Measurements from ENCODE around the gene RNASE12. TPM values are rescaled to one million over a fixed set of nuclear protein-coding genes. Genes with fewer than 3 reads are reported as not detected.
"Not testable (repeated sequence)": the region's sequence is repeated elsewhere in the genome, so short reads cannot be mapped to it uniquely, and the experiment has no call there.

The RNASE12 gene
- total and polyA plus RNA-seq, 2 experiments from 2014 or later = not detected

DNA sequence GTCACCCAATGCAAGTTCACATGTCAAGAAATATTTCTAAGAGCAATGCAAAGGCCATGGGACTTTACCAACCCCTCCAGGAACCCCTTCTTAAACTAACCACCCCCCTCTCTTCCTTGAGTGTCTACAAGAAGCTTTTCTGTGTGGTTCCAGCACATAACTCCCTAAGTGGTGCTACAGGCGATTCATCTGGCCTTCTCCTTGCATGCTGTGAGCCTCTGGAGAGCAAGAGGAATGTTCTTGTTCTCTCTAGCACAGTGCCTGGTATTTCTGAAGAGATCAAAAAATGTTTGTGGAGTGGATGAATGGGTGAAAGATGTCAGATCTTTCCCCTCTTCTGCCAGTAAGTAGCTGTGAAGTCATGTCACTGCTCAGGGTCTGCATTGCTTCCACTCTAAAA lies 5.9 kb upstream of the RNASE12 start:
- Histone ChIP-seq H3F3A (ENCODE audit: insufficient read depth) (no peaks in the 10 kb centered on the region), H2AFZ (no peak overlapping the region), H3K9me2 (ENCODE audit: insufficient read depth) (no peaks in the 10 kb centered on the region), H3K4me1 (ENCODE audit: insufficient read depth) (no peaks in the 10 kb centered on the region), H3K4me3 (no peak overlapping the region), H3K36me3 (ENCODE audit: low read depth) (no peaks in the 10 kb centered on the region), H4K20me1 (ENCODE audit: insufficient read depth) (no peaks in the 10 kb centered on the region), H3K27me3 (replicated peaks; ENCODE audit: insufficient read depth) (peaks cover 11% of the 10 kb centered on the region; the same call in 1 of the 2 replicates), H3K9ac (no peak overlapping the region), H3K27ac (no peak overlapping the region), H3K9me3 (ENCODE audit: low read depth) (no peaks in the 10 kb centered on the region), H3K4me2 (ENCODE audit: unreplicated experiment) (no peak overlapping the region), H3K79me2 (ENCODE audit: insufficient read depth) (no peaks in the 10 kb centered on the region)
- in situ Hi-C loops (cut with MboI) = no loop called here
- no peak for DNase-seq
- TF ChIP-seq EZH2 (IDR thresholded peaks at IDR 0.05; ENCODE audit: insufficient read depth, poor library complexity, severe bottlenecking) (no peak), EZH2phosphoT487 (IDR thresholded peaks at IDR 0.05; ENCODE audit: insufficient read depth, low read depth) (no peak)
- 11 to 25% methylated on average over 1 of the region's 1 CpG for WGBS, 2 experiments (ENCODE audit: low coverage in 1 of 2, low lambda C conversion rate in 2 of 2, missing lambda C conversion rate in 2 of 2)

- H4K20me1 ChIP-seq (ENCODE audit: insufficient read depth); H3F3A ChIP-seq (ENCODE audit: insufficient read depth); H3K79me2 ChIP-seq (ENCODE audit: insufficient read depth); H3K36me3 ChIP-seq (ENCODE audit: low read depth); H3K4me1 ChIP-seq (ENCODE audit: insufficient read depth); H3K4me2 ChIP-seq (ENCODE audit: unreplicated experiment); H3K9ac ChIP-seq; H3K4me3 ChIP-seq; H3K9me2 ChIP-seq (ENCODE audit: insufficient read depth); DNase-seq; H3K9me3 ChIP-seq (ENCODE audit: low read depth); H2AFZ ChIP-seq; H3K27ac ChIP-seq; in situ Hi-C loops (cut with MboI): not testable (repeated sequence)
- H3K27me3 ChIP-seq (replicated peaks; ENCODE audit: insufficient read depth) = peaks cover 15% of the 10 kb centered on the region; the same call in 1 of the 2 replicates
- WGBS, 2 experiments (ENCODE audit: low coverage in 1 of 2, low lambda C conversion rate in 2 of 2, missing lambda C conversion rate in 2 of 2) = 83 to 87% methylated on average over 3 of the region's 3 CpGs
Measured at GRCh38 chr14:20595726-20596125, 4.5 kb upstream of the RNASE12 start.

DNA sequence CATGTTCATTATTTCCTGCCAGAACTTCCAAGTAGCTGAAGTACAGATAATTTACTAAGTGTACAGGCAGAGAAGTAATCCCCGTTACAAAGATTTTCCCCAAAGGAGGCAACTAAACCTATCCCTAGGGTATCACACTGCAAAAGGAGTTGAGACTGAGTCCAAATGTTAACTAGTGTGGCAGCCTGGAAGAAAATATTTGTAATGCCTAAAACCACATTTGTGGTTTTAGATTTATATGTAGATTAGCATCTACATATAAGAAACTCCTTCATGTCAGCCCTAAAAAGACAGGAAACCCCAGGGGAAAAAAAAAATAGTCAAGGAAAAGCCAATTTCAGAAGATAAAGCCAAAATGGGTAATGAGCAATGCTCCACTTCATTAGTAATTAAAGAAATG lies 1.4 kb upstream of the RNASE12 start:
- Histone ChIP-seq H4K20me1 (ENCODE audit: insufficient read depth) (no peaks in the 10 kb centered on the region), H3K36me3 (ENCODE audit: low read depth) (no peaks in the 10 kb centered on the region), H2AFZ (no peak overlapping the region), H3K9me3 (ENCODE audit: low read depth) (no peaks in the 10 kb centered on the region), H3K4me2 (ENCODE audit: unreplicated experiment) (no peak overlapping the region), H3K4me1 (ENCODE audit: insufficient read depth) (no peaks in the 10 kb centered on the region), H3K27ac (no peak overlapping the region), H3K27me3 (replicated peaks; ENCODE audit: insufficient read depth) (peaks cover 11% of the 10 kb centered on the region), H3K4me3 (no peak overlapping the region), H3K79me2 (ENCODE audit: insufficient read depth) (no peaks in the 10 kb centered on the region), H3K9me2 (ENCODE audit: insufficient read depth) (no peaks in the 10 kb centered on the region), H3F3A (ENCODE audit: insufficient read depth) (no peaks in the 10 kb centered on the region), H3K9ac (no peak overlapping the region)
- no peak for TF ChIP-seq EZH2phosphoT487 (IDR thresholded peaks at IDR 0.05; ENCODE audit: insufficient read depth, low read depth)
- no peak for TF ChIP-seq EZH2 (IDR thresholded peaks at IDR 0.05; ENCODE audit: insufficient read depth, poor library complexity, severe bottlenecking)
- WGBS, 2 experiments (ENCODE audit: low coverage in 1 of 2, low lambda C conversion rate in 2 of 2, missing lambda C conversion rate in 2 of 2) = 37 to 46% methylated on average over 1 of the region's 1 CpG
- no peak for DNase-seq
- in situ Hi-C loops (cut with MboI) = no loop called here

- H3K9ac ChIP-seq = no peak within 1 kb of the TSS
- H3K4me2 ChIP-seq (ENCODE audit: unreplicated experiment) = no peak within 1 kb of the TSS
- H3K79me2 ChIP-seq (ENCODE audit: insufficient read depth) = no peaks in the 10 kb centered on the region
- in situ Hi-C loops (cut with MboI) = no loop called here
- H2AFZ ChIP-seq = no peak within 1 kb of the TSS
- no peaks in the 10 kb centered on the region for H3K9me2 ChIP-seq (ENCODE audit: insufficient read depth)
- WGBS, 2 experiments (ENCODE audit: low coverage in 1 of 2, low lambda C conversion rate in 2 of 2, missing lambda C conversion rate in 2 of 2) = 40 to 43% methylated on average over 6 of the region's 6 CpGs
- no peaks in the 10 kb centered on the region for H3K4me1 ChIP-seq (ENCODE audit: insufficient read depth)
- no peaks in the 10 kb centered on the region for H3F3A ChIP-seq (ENCODE audit: insufficient read depth)
- no peak for TF ChIP-seq EZH2phosphoT487 (IDR thresholded peaks at IDR 0.05; ENCODE audit: insufficient read depth, low read depth)
- no peak for TF ChIP-seq EZH2 (IDR thresholded peaks at IDR 0.05; ENCODE audit: insufficient read depth, poor library complexity, severe bottlenecking)
- H3K9me3 ChIP-seq (ENCODE audit: low read depth) = no peaks in the 10 kb centered on the region
- H3K27me3 ChIP-seq (replicated peaks; ENCODE audit: insufficient read depth) = peaks cover 15% of the 10 kb centered on the region
- no peaks in the 10 kb centered on the region for H4K20me1 ChIP-seq (ENCODE audit: insufficient read depth)
- no peaks in the 10 kb centered on the region for H3K36me3 ChIP-seq (ENCODE audit: low read depth)
- no peak within 1 kb of the TSS for H3K27ac ChIP-seq
- no peak within 1 kb of the TSS for H3K4me3 ChIP-seq
- DNase-seq = no peak
Measured at GRCh38 chr14:20587489-20588154, 3.6 kb downstream of the RNASE12 start, which contains the start of gene RNASE11. TSS of gene RNASE11 (minus strand) at chr14:20588001.

DNA sequence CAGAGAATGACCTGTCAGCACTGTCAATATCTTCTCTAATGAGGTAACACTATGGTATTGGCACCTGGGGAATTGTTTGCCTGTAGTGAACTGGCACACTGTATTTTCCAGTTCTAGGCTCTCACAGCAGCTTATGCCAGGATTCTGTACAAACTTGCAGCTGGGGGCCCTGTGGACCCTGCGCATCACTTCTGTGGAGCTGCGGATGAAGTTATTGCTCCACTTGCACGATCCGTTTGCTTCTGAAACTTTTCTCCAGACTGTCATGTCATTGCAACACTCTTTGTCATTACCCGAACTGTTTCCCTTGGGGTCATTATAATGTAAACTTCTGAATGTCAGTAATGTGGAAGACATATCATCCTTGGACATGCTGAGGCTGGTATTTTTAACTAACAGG lies 7.3 kb downstream of the RNASE12 start:
- H3K27me3 ChIP-seq (replicated peaks; ENCODE audit: insufficient read depth) = peaks cover 8% of the 10 kb centered on the region
- no peak overlapping the region for H3K27ac ChIP-seq
- no peaks in the 10 kb centered on the region for H3K36me3 ChIP-seq (ENCODE audit: low read depth)
- H3F3A ChIP-seq (ENCODE audit: insufficient read depth) = no peaks in the 10 kb centered on the region
- DNase-seq = no peak
- in situ Hi-C loops (cut with MboI) = no loop called here
- no peak overlapping the region for H2AFZ ChIP-seq
- no peak overlapping the region for H3K4me2 ChIP-seq (ENCODE audit: unreplicated experiment)
- no peaks in the 10 kb centered on the region for H4K20me1 ChIP-seq (ENCODE audit: insufficient read depth)
- H3K9me3 ChIP-seq (ENCODE audit: low read depth) = no peaks in the 10 kb centered on the region
- 33 to 36% methylated on average over 5 of the region's 5 CpGs for WGBS, 2 experiments (ENCODE audit: low coverage in 1 of 2, low lambda C conversion rate in 2 of 2, missing lambda C conversion rate in 2 of 2)
- no peaks in the 10 kb centered on the region for H3K79me2 ChIP-seq (ENCODE audit: insufficient read depth)
- H3K4me3 ChIP-seq = no peak overlapping the region
- no peaks in the 10 kb centered on the region for H3K4me1 ChIP-seq (ENCODE audit: insufficient read depth)
- TF ChIP-seq EZH2phosphoT487 (IDR thresholded peaks at IDR 0.05; ENCODE audit: insufficient read depth, low read depth) (no peak), EZH2 (IDR thresholded peaks at IDR 0.05; ENCODE audit: insufficient read depth, poor library complexity, severe bottlenecking) (no peak)
- H3K9ac ChIP-seq = no peak overlapping the region
- H3K9me2 ChIP-seq (ENCODE audit: insufficient read depth) = no peaks in the 10 kb centered on the region

All from GM23248 (cell line).